Measurements from ENCODE around the gene C1QTNF3.

The C1QTNF3 gene

DNA sequence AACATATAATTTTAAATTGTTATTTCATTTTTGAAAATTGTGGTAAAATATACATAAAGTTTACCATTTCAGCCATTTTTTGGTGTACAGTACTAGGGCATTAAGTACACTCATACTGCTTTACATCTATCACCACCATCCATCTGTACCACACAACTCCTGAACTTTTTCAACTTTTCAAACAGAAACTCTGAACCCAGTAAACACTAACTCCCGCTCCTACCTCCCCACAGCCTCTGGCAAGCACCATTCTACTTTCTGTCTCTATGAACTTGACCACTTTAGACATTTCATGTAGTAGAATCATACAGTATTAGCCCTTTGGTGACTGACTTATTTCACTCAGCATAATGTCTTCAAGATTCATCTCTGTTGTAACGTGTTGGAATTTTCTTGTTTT is 50.1 kb downstream of the C1QTNF3 start:
- no peak for DNase-seq

DNA sequence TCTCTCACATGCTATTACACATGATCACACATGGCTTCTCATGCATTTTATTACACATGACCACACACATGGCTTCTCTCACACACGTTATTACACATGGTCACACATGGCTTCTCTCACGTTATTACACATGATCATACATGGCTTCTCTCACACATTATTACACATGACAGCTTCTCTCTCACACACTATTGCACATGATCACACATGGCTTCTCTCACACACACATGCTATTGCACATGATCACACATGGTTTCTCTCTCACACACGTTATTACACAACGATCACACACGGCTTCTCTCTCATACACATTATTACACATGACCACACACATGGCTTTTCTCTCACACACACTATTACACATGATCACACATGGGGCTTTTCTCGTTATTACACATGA is 57.6 kb downstream of the C1QTNF3 start:
- no peak for DNase-seq

DNA sequence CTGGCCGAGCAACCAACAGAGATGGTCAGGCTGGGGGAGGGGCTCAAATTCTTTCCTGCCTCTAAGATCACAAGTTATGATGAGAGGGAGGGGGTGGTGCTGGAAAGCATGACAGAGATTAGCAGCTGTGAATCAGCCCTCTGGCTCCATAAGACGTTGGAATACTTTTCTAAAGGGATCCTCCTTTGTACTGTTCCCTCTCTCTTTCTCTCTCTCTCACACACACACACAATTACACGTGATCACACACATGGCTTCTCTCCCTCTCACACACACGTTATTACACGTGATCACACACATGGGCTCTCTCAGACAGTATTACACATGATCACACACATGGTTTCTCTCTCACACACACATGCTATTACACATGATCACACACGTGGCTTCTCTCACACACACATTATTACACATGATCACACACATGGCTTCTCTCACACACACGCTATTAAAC is 58.3 kb downstream of the C1QTNF3 start, which contains the start of gene SLC45A2:
Gene SLC45A2 (minus strand): TSS at position 23 of the 454 bp plus-strand sequence. CDS start 110 bp downstream, outside the sequence.
- DNase-seq: no peak

DNA sequence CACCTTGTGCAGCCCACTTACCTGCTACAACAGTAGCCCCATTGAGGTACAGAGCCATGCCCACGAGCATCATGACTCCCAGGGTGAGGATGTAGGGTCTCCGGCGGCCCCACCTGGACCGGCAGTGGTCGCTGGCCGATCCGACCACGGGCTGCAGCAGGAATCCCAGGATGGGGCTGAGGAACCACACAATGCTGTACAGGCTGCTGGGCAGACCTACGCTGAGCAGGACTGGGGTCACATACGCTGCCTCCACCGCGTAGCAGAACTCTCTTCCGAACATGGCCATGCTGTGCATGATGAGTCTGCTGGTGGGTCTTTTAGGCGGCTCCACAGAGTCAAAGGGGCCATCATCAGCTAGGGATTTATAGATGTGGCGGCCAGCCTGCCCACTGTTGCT is 58.8 kb downstream of the C1QTNF3 start:
- DNase-seq: no peak

DNA sequence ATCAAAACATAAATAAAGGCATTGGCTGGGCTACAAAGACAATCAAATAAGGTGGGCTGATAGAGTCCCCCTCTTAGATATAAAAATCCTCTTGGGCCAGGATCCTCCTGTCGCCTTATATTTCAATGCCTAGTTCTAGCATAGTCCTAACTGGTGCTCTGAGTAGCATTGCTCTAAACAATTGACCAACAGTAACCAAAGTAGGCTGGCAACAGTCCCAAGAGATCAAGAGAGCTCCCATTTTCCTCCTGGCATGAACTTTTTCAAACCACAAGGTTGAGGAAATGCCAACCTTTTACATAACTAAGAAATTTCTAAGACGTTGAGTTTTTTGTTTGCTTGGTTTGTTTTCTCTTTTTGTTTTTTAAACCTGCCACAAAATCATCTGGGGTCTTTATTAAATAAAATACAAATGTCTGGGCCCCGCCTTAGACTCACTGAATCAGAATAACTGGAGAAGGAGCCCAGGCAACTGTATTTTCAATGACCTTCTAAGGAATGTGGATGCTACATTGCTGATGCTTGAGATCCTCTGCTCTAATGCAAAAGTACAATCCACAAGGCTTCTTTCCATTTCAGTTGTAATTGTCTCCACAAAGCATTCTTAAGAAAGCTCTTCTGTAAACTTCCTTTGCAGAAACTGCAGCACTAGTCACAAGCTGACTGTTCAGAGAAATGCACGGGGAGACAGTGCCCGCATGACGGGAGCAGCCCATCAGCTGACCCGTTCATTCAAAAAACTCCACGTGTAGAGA is 61.4 kb downstream of the C1QTNF3 start:
- no peak for DNase-seq

DNA sequence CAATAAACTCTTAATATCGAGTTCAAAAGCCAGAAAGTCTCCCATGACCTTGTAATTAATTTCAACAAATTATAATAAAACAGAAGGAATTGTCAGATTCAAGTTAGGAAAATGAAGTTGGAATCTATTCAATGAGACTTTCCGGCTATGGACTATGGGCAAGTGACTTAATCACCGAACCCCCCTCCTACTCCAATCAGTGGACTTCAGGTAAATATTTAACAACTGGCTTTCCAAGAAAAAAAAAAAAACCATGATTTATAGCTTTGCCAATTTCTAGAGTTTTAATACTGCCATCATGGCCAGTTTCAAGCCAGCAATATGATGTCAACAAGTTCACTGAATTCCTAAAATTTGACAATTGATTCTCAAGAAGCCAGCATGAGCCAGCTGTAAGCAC is 63.0 kb downstream of the C1QTNF3 start:
- DNase-seq: no peak

DNA sequence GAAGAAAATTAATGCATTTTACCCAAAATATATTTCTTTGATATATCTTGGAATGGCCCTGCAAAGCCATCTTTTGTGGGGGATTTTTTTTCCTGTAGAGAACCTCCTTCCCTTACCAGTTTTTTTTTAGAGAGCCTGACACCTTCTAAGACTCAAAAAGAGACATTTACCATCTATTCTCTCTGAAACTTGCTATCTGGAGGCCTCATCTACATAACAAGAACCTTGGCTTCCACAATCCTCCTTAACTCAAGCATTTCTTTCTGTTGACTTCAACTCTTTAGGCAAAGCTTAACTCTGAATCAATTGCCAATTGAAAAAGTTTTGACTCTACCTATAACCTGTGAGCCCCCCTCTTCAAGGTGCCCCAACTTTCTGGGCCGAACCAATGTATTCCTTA is 64.7 kb downstream of the C1QTNF3 start:
- DNase-seq: no peak

DNA sequence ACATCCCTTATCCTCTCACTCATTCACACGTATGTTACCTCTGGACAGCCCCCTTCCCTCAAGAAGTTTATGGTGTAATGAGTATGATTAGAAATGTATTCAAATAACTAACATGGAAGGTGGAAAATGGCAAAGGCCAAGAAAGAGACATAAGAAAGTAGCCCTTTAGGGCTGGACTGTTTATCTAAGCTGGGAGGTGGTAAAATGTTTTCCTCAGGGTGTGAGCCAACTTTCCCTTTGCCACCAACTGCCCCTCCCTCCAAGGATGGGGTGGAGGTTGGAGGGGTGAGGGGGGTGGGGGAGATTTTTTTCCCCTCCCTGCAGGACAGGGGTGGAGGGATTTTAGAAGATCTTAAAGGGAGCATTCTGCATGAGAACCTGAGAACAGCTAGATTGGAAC is 66.7 kb downstream of the C1QTNF3 start:
- no peak for DNase-seq

DNA sequence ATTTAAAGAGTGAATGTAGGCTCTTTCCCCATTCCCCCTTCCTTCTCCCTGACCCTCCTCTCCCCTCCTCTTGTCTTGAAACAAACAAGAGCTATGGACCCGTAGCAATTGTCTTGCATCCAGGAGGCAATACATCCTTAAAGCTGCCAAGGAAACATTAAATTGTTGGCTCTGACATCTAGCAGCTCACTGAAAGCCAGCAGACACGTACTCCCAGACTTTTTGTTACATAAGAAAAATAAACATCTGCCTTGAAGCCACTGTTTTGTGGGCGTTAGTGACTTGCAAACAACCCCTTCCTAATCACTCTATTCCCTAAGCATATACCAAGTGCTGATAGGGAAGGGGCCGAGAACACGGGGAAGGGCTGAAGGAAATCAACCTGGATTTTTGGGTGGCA is 67.2 kb downstream of the C1QTNF3 start:
- no peak for DNase-seq

DNA sequence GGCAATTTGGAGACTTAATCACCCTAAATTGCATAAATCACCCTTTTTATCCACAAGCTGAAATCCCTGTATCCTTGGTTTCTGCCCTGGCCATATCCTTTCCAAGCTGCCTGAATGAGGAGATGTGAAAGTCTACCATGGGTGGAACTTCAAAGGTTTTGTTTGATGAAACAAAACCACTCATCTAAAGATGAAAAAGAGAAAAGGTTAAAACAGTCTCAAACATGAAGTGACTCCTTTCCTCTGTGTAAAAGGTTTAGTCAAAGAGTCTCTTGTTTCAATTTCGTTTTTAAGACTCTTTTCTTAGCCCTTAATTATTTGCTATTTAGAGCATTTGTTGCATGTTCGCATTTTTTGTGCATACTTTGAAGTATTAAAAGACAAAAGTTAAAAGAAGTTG is 69.7 kb downstream of the C1QTNF3 start:
- DNase-seq: no peak

DNA sequence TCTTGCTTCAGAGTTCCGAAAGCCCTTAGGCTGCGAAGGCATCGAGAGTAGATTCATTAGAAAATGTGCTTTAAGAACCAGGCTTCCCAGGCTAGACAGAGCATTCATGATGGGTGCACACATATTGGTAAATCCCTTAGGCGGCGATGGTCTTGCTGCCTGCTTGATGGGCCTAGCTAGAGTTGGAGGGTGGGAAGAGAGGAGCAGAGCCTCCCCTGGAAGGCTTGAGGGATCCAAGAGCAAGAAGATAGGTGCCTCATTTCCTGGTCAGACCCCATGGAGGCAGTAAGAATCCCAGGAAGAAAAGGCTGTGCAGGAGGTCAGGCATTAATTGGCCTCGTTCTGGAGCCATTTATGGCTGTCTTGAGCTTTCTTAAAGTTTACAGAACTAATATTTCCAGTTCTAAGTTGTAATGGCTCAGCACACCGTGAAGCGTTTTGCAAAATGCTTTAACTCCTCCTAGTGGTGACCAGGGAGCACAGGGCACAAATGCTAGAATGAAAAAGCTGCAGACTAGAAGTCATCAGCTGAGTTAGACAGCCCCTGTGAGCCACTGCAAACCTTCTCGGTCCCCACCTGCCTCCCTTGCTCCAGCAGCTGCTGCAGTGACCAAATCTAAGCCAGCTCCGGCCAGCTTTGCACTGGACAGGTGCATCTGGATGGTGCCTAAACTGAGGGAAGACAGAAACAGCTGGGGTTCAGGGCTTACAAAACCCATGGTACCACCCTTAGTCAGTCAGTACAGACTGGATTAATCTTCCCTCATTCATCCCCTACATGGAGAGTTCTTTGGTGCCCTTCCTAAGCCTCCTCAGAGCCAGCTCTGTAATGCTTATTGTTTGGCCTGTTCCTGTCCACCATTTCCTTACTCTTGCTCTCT is 73.2 kb downstream of the C1QTNF3 start:
- DNase-seq: no peak

DNA sequence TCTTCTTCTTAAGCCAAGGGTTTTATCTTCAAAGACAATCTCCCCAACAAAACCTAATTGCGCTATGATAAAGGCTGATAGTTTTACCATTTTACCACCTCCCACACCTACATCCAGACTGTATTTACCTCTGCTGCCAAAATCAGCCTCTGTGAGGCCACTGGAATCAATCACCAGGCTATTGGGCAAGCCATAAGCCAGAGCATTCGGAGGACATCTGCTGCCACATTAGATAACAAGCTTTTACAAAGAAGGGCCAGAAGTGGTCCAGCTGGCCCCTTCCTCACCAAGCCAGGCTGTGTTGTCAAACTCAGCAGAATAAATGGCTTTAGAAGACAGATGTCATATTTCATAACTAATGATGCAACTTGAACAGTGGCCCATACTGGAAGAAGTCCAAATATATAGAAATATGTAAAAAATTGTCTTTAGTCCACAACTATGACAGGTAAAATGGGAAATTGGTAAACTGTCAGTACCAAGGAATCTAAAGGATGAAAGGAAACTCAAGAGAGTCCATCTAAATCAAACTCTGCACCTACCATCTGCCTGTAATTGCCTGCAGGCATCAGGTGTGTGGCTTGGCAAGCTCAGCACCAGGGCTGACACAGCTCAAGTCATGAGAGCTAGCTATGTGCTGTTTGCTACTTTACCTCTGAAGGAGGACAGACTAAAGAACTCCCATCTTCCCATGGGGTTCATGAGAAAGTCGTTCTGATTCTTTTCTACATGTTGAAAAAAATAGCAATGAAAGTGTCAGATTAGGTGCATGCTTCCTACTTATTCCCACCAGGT is 74.6 kb downstream of the C1QTNF3 start:
- DNase-seq: no peak
